ENCODE measurements around the gene POC1A.
A peak's percentile ranks its signal among the peaks of the same experiment; 100 is the strongest.

The POC1A gene

DNA sequence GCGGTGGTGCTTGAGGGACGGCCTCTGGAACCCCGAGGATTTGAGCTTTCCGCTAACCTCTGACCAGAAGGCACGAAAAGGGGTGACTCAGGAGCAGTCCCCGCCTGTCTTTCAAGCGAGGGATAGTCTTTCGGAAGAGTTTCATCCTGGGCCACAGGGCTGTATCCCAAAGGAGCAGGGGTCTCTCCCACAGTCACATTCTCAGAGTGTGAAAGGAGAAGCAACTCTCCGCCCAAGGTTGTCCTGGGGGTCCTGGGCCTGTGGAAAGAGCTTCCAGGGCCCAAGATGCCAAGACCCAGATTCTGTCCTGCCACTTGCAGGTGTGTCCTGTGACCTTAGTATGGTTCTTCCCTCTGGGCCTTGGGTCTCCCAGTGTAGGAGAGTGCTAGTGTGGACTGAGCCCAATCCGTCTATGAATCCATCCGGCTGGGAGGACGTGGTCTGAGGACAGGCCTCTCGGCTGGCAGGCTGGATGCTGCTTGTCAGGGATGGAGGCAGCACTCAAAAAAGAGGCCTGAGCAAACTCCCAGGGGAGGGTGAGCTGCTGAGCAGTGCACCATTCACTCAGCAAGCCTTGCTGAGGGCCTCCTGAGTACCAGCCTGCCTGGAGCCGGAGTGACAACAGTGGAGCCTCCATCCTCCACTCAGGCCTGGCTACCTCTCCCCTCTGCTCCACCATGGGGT, 96.3 kb downstream of the POC1A start:
- H3K4me1 ChIP-seq (ENCODE audit: control insufficient read depth, insufficient read depth, low read length), result peaks cover 14% of the 10 kb centered on the region
- H3K4me3 ChIP-seq (ENCODE audit: low read depth, low read length), result peak overlapping the region; percentile 43

DNA sequence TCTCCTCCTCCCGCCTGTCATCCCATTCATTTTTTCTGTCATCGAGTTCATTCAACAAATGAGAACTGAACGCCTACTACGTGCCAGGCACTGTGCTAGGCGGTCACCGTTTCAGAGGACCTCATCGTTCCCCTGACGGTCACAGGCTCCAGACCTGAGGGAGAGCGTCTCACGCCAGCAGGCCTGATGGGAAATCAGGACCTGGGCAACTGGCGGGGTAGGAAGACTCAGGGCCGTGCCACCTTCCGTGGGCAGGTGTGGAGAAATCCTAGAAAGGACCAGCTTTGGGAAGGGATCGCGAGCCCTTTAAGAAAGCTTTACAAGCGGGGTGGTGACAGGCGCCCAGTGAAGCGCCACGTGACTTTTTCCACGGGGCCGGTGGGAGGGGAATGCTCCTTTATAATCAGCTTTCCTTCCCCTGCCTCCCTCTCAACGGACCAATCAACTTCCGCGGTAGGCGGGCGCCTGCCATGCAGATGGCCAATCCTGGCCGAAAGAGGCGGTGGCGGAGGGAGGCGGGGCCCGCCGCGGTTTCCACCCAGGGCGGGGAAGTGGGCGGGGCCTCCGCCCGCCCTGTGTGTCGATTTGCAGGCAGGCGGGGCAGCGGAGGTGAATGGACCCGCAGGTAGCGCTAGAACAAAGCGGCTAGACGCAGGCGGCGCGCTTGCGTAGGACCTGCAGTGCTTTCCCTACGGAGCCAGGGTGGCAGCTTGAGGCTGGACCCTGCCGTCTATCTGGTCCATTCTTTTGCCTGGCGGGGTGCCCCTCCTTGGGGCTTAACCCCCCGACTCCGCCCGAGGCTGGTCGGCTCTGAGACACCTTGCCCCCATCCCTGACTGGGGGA, 97.0 kb downstream of the POC1A start:
- Histone ChIP-seq H3K4me3 (ENCODE audit: low read depth, low read length) (peak overlapping the region; percentile 67), H3K9me3 (ENCODE audit: control insufficient read depth, insufficient read depth, low read depth, low read length) (no peaks in the 10 kb centered on the region), H3K9ac (ENCODE audit: low read length) (peak overlapping the region; percentile 24), H3K4me1 (ENCODE audit: control insufficient read depth, insufficient read depth, low read length) (peaks cover 21% of the 10 kb centered on the region), H3K27ac (ENCODE audit: low read depth, low read length) (no peak overlapping the region), H3K36me3 (ENCODE audit: control insufficient read depth, insufficient read depth, low read length) (peaks cover 8% of the 10 kb centered on the region), H3K27me3 (ENCODE audit: control insufficient read depth, insufficient read depth, low read length) (peaks cover 15% of the 10 kb centered on the region)

More for the DNA sequence above, 96.3 kb downstream of the POC1A start:
- Histone ChIP-seq H3K36me3 (ENCODE audit: control insufficient read depth, insufficient read depth, low read length) (peaks cover 6% of the 10 kb centered on the region), H3K27me3 (ENCODE audit: control insufficient read depth, insufficient read depth, low read length) (peaks cover 15% of the 10 kb centered on the region), H3K9me3 (ENCODE audit: control insufficient read depth, insufficient read depth, low read depth, low read length) (no peaks in the 10 kb centered on the region), H3K9ac (ENCODE audit: low read length) (peak overlapping the region; percentile 24), H3K27ac (ENCODE audit: low read depth, low read length) (no peak overlapping the region)

- Histone ChIP-seq H3K27me3 (ENCODE audit: control insufficient read depth, insufficient read depth, low read length) (peaks cover 15% of the 10 kb centered on the region), H3K9ac (ENCODE audit: low read length) (peak within 1 kb of the TSS; percentile 66), H3K4me1 (ENCODE audit: control insufficient read depth, insufficient read depth, low read length) (peaks cover 22% of the 10 kb centered on the region), H3K36me3 (ENCODE audit: control insufficient read depth, insufficient read depth, low read length) (peaks cover 15% of the 10 kb centered on the region), H3K9me3 (ENCODE audit: control insufficient read depth, insufficient read depth, low read depth, low read length) (no peaks in the 10 kb centered on the region), H3K27ac (ENCODE audit: low read depth, low read length) (no peak within 1 kb of the TSS), H3K4me3 (ENCODE audit: low read depth, low read length) (peak within 1 kb of the TSS; percentile 77)
Observed at GRCh38 chr3:52056521-52056967, 97.7 kb downstream of the POC1A start, which contains the start of gene DUSP7. DUSP7 (minus strand) TSS chr3:52056571; CDS start chr3:52056366, 205 bp downstream.

GRCh38 chr3:52055537-52056351, 98.5 kb downstream of the POC1A start:
- Histone ChIP-seq H3K4me3 (ENCODE audit: low read depth, low read length) (peak overlapping the region; percentile 77), H3K36me3 (ENCODE audit: control insufficient read depth, insufficient read depth, low read length) (peaks cover 22% of the 10 kb centered on the region), H3K27me3 (ENCODE audit: control insufficient read depth, insufficient read depth, low read length) (peaks cover 15% of the 10 kb centered on the region), H3K9ac (ENCODE audit: low read length) (peak overlapping the region; percentile 66), H3K4me1 (ENCODE audit: control insufficient read depth, insufficient read depth, low read length) (peaks cover 22% of the 10 kb centered on the region), H3K27ac (ENCODE audit: low read depth, low read length) (no peak overlapping the region), H3K9me3 (ENCODE audit: control insufficient read depth, insufficient read depth, low read depth, low read length) (no peaks in the 10 kb centered on the region)

DNA sequence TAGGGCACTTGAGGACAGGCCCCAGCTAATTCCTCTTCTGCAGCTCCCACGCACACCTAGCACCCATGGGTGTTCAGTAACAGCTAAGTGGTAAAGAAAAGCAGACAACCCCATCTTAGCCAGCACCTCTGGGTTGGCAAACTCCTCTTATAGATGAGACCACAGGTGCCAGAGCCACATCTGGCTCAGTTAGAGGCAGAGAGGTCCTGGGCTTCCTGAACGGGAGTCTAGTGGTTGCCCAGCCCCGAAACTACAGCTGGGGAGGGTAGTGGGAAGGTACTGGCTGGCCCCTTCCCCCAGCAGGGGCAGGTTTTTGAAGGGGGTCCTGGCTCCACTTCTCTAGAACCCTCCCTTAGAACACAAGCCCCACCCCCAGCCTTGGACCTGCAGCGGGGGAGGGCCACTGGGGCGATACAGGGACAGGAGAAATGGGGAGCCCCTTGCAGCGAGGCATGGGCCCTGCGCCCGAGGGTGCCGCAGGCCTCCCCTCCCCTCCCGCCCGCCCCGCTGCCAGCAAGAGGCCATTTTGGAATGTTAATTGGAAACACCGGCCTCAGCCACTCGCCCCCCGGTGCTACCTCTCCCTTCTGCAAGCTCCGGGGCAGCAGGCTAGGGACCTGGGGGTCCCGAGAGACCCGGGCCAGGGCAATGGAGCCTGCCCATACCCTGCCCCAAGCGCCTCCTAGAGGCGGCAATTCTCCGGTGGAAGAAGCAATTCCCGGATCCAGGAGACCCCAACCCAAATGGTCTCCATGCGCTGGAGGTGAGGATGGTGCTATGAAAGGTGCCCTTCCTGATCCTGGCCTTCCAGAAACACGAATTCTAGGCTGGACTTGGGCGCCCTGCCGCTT, 99.3 kb downstream of the POC1A start:
- peak overlapping the region; percentile 66 for H3K9ac ChIP-seq (ENCODE audit: low read length)
- no peaks in the 10 kb centered on the region for H3K9me3 ChIP-seq (ENCODE audit: control insufficient read depth, insufficient read depth, low read depth, low read length)
- peaks cover 15% of the 10 kb centered on the region for H3K27me3 ChIP-seq (ENCODE audit: control insufficient read depth, insufficient read depth, low read length)
- H3K27ac ChIP-seq (ENCODE audit: low read depth, low read length), result no peak overlapping the region
- H3K4me3 ChIP-seq (ENCODE audit: low read depth, low read length), result peak overlapping the region; percentile 77
- peaks cover 22% of the 10 kb centered on the region for H3K4me1 ChIP-seq (ENCODE audit: control insufficient read depth, insufficient read depth, low read length)
- H3K36me3 ChIP-seq (ENCODE audit: control insufficient read depth, insufficient read depth, low read length), result peaks cover 31% of the 10 kb centered on the region

DNA sequence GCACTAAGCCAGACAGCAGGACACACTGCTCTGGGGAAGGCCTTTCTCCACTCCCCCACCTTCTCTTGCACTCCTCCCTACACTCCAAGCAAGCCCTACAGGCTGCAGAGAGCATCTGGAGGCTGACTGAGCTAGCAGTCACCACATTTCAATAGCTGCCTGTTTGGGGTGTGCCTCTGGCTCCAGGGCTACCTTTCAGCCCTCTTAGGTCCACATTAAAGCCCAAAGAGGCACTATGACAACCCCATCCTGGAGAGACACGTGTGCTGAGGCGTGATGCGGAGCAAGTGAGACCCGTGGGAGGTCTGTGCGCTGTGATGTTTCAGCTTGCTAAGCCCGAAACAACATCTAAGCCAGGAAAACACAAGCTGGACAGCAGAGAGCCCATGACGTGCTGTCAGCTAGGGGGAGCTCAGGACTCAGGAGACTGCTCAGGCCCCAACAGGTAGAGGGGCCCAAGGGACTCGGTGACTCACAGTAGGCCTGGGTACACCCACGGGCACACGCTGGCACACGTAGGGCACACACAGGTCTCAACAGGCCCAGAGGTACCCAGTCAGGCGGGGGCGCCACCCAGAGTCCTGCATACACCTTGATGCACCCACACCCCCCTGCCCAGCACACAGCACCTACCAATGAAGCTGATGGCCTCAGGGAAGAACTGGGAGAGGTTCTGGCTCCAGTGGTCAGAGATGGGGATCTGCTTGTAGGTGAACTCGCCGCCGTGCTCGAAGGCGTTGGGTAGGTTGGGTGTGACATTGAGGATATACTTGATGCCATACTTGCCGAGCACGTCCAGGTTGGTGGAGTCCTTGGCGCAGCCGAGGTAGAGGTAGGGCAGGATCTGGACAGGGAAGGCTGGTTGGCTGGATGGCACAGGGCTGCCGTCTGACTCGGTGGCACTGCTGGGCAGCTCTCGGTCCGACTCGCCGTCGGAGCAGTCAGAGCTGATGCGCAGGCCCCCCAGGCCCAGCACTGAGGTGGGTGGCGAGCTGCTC, 100.6 kb downstream of the POC1A start:
- H3K27me3 ChIP-seq (ENCODE audit: control insufficient read depth, insufficient read depth, low read length), result peaks cover 10% of the 10 kb centered on the region
- no peak overlapping the region for H3K27ac ChIP-seq (ENCODE audit: low read depth, low read length)
- 0 out of 2 replicates have a peak overlapping the region, but pooled peaks have one; percentile 3 for H3K4me3 ChIP-seq (ENCODE audit: low read depth, low read length)
- H3K9ac ChIP-seq (ENCODE audit: low read length), result no peak overlapping the region
- H3K36me3 ChIP-seq (ENCODE audit: control insufficient read depth, insufficient read depth, low read length), result peaks cover 32% of the 10 kb centered on the region
- H3K9me3 ChIP-seq (ENCODE audit: control insufficient read depth, insufficient read depth, low read depth, low read length), result no peaks in the 10 kb centered on the region
- peaks cover 22% of the 10 kb centered on the region for H3K4me1 ChIP-seq (ENCODE audit: control insufficient read depth, insufficient read depth, low read length)

DNA sequence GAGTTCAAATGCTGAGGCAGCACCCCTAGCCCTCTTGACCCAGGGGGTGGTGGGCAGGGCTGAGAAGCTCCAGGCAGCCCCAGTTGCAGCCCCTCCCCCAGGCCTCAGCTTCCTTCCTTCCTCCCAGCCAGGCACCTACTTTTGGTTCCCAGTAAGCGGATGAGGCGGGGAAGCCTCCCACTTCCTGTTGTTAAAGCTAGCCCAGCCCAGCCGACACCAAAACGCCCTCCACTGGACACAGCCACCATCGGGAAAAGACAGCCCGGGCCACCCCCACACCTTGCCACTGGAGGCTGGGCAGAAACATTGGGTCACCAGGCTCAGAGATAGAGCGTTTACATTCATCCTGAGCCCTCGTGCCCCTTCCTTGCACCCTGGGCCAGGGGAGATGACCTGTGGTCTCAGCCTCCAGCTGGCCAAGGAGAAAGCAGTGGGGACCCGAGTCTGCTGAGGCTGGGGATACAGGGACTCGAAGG, 101.4 kb downstream of the POC1A start:
- H3K9me3 ChIP-seq (ENCODE audit: control insufficient read depth, insufficient read depth, low read depth, low read length), result no peaks in the 10 kb centered on the region
- H3K36me3 ChIP-seq (ENCODE audit: control insufficient read depth, insufficient read depth, low read length), result peaks cover 32% of the 10 kb centered on the region
- H3K9ac ChIP-seq (ENCODE audit: low read length), result no peak overlapping the region
- peaks cover 3% of the 10 kb centered on the region for H3K27me3 ChIP-seq (ENCODE audit: control insufficient read depth, insufficient read depth, low read length)
- 0 out of 2 replicates have a peak overlapping the region, but pooled peaks have one; percentile 4 for H3K27ac ChIP-seq (ENCODE audit: low read depth, low read length)
- 0 out of 2 replicates have a peak overlapping the region, but pooled peaks have one; percentile 3 for H3K4me3 ChIP-seq (ENCODE audit: low read depth, low read length)
- peaks cover 19% of the 10 kb centered on the region for H3K4me1 ChIP-seq (ENCODE audit: control insufficient read depth, insufficient read depth, low read length)

- no peak overlapping the region for H3K27ac ChIP-seq (ENCODE audit: low read depth, low read length)
- H3K36me3 ChIP-seq (ENCODE audit: control insufficient read depth, insufficient read depth, low read length), result peaks cover 32% of the 10 kb centered on the region
- no peaks in the 10 kb centered on the region; the same call in 1 of the 2 replicates for H3K27me3 ChIP-seq (ENCODE audit: control insufficient read depth, insufficient read depth, low read length)
- no peak overlapping the region for H3K9ac ChIP-seq (ENCODE audit: low read length)
- H3K9me3 ChIP-seq (ENCODE audit: control insufficient read depth, insufficient read depth, low read depth, low read length), result no peaks in the 10 kb centered on the region
- peaks cover 20% of the 10 kb centered on the region for H3K4me1 ChIP-seq (ENCODE audit: control insufficient read depth, insufficient read depth, low read length)
- no peak overlapping the region for H3K4me3 ChIP-seq (ENCODE audit: low read depth, low read length)
Observed at GRCh38 chr3:52051444-52051843, 102.8 kb downstream of the POC1A start.

GRCh38 chr3:52050571-52050970, 103.7 kb downstream of the POC1A start:
- H3K4me3 ChIP-seq (ENCODE audit: low read depth, low read length), result no peak overlapping the region

More at GRCh38 chr3:52050571-52050970, 103.7 kb downstream of the POC1A start:
- Histone ChIP-seq H3K9me3 (ENCODE audit: control insufficient read depth, insufficient read depth, low read depth, low read length) (no peaks in the 10 kb centered on the region), H3K36me3 (ENCODE audit: control insufficient read depth, insufficient read depth, low read length) (peaks cover 32% of the 10 kb centered on the region), H3K9ac (ENCODE audit: low read length) (no peak overlapping the region), H3K27me3 (ENCODE audit: control insufficient read depth, insufficient read depth, low read length) (no peaks in the 10 kb centered on the region; the same call in 1 of the 2 replicates), H3K4me1 (ENCODE audit: control insufficient read depth, insufficient read depth, low read length) (peaks cover 29% of the 10 kb centered on the region), H3K27ac (ENCODE audit: low read depth, low read length) (no peak overlapping the region)

Data from HUES6 (cell line).